COR-L47 (cell line): ENCODE data around the gene MSI2.

Experiments
- DNase-seq: peaks from one replicate; lab custom pipeline; 2025; lab: John Stamatoyannopoulos, UW

The MSI2 gene

DNA sequence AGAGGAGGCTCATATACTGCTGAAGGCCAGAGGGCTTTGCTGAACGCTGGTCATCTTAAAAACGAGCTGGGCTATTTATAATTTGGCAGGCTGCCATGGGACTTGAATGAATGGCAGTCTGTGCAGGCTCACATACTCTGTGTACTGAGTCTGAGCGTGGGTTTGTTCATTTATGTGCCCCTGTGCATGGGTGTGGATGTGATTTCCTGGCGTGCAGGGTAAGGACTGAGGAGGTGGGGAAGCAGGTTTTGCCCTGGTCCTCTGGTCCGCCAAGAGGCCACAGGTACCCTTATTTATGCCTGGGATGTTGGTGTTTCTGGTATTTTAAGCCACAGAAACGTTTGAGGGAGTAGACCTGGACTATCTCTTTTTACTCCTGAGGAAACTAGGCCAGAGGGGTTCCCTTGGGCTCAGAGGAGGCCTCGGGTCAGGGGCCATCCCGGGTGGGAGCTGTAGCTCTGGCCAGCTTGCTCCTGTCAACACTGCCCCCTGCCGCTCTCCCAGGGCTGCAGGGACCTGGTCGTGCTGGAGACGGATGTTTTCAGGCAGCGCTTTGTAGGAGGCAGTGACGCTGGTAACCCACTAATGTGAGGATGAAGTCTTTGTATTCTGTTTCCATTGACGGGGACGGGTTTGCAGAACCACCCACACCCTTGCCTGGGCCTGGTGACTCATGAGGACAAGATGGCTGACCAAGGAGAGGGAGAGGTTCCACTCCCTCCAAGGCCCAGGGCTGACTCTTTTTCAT, 184.4 kb downstream of the MSI2 start:
- peak; percentile 56 for DNase-seq

DNA sequence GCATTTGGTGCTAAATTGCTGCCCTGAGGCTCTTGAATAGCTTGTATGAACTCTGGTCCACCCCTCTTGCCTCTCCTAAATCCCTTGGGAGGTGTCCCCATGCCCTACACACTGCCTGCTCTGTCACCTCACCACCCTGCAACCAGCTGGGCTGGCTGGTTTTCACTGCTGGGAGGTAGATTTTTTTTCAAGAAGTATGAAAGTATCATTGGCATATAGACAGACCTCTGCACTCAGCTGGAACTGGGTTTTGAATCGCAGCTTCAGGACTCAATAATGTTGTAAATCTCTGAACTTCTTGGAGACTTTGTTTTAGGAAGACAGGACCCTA, 184.9 kb downstream of the MSI2 start:
- DNase-seq: no peak

DNA sequence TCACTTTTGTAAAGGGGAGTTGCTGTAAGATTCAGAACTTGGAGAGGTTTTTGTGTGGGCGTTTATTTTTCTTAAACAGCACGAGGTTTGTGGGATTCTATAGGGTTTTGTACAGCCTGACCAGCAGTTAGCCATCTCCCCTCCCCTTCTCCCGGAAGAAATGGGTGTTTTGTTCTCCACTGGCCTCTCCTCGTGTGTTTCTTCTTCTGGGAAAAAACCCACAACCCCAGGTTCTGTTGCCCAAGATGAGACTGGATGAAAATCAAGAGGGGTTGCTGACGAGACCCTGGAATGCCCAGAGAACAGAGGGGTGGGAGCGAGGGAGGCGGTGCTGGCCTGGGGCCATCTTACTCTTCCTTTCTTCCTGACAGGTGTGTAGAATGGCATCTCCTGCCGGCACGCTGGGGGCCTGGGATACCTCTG, 186.1 kb downstream of the MSI2 start:
- DNase-seq: no peak

GRCh38 chr17:57442914-57443571, 186.7 kb downstream of the MSI2 start:
- DNase-seq: no peak

DNA sequence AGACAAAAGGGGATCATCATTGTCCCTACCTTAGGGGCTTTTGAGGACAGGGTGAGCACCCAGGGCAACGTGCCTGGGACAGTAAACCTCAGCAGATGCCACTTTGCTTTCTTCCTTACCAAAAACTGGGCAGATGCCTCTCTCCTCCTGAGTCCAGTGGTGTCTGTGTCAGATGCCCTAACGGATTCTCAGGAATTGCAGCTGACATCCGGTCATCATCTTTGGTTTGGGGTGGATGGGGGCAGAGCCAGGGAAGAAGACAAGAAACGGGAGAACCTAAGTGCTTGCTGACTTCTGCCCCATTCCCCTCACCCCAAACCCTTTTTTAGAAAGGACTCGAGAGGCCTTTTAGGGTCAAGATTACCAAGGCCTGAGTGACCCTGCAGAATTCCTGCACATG, 187.5 kb downstream of the MSI2 start:
- no peak for DNase-seq

GRCh38 chr17:57444682-57445450, 188.5 kb downstream of the MSI2 start:
- DNase-seq: no peak

GRCh38 chr17:57445772-57446472, 189.6 kb downstream of the MSI2 start:
- no peak for DNase-seq

DNA sequence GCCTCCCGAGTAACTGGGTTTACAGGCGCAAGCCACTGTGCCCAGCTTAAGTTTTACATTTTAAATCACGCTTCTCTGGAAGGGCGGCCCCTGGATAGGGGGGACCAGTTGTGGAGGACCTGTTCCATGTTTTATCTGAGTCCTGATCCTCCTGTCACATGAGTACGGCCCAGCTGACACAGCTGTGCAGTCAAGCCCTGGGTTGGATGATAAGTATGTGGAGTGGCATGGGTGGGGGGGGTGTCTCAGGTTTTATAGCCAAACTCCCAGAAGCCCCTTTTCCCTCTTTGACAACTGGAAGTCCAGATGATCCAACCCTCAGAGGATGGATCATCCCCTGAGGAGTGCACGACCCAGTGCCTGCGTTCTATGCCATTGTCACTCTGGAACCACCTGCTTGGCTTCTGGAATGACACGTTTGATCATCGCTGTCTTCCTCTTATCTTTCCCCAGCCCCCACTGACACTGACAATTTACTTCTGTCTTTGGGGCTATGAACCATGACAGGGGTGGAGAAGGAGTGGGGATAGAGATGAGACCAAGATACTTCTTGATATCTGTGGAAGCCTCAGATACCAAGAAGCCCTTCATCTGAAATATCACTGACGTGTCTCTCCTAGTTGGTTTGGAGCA, 191.2 kb downstream of the MSI2 start:
- DNase-seq: no peak

DNA sequence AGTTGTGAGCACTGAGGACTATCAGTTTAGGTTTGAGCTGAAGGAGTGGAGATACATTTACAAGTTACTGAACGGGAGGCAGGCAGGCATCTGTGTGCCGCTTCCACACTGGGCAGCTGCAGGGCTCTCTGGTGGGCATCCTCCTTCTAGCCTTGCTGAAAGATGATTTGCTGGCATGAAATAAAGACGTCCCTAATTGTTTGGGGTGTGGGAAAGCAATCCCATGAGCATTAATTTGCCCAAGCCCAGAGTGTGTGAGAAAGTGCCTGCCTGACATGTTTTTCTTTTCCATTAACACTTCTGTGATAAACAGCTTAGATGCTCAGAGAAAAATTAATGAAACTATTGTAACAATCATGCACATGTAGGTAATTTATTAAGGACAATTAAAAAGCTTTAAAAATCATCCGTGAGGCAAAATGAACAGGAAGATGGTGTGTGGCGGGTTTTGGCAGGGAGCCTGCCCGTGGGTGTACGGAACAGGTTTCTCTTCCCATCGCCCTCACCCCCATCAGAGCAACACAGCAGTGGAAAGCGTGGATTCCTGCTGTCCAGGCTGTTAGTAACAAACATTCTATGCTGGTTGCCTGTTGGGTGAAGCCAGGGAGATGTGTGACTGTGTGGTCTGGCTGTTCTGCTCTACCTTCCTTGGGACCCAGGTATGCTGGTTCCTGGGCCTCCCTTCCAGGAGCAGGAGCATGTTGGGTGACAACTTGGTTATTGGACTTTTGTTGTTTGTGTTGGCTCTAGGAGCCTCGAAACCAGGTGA, 191.9 kb downstream of the MSI2 start:
- DNase-seq: peak; percentile 9

GRCh38 chr17:57448759-57449283, 192.5 kb downstream of the MSI2 start:
- no peak for DNase-seq

DNA sequence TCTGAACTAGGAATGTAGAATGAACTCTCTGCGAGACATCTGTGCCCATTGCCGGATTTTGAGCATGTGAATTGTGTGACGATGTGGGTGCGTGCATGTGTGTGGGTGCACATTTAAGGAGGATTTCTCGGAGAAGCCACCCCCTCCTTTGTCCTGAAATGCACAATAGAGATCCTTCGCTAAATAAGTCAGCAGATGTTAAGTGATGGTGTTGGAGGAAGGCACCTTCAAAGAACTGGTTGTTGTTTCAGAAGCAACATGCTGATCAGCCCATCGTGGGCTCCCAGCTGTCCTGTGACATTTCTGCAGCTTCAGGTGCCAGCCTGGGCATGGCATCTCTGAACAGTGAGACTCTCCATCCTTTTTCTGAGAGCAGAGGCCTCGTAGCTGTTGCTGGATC, 194.9 kb downstream of the MSI2 start:
- DNase-seq: no peak

GRCh38 chr17:57451643-57452042, 195.3 kb downstream of the MSI2 start:
- no peak for DNase-seq

GRCh38 chr17:57453841-57454425, 197.6 kb downstream of the MSI2 start:
- no peak for DNase-seq

- no peak for DNase-seq
Measured at GRCh38 chr17:57454729-57455062, 198.4 kb downstream of the MSI2 start.

DNA sequence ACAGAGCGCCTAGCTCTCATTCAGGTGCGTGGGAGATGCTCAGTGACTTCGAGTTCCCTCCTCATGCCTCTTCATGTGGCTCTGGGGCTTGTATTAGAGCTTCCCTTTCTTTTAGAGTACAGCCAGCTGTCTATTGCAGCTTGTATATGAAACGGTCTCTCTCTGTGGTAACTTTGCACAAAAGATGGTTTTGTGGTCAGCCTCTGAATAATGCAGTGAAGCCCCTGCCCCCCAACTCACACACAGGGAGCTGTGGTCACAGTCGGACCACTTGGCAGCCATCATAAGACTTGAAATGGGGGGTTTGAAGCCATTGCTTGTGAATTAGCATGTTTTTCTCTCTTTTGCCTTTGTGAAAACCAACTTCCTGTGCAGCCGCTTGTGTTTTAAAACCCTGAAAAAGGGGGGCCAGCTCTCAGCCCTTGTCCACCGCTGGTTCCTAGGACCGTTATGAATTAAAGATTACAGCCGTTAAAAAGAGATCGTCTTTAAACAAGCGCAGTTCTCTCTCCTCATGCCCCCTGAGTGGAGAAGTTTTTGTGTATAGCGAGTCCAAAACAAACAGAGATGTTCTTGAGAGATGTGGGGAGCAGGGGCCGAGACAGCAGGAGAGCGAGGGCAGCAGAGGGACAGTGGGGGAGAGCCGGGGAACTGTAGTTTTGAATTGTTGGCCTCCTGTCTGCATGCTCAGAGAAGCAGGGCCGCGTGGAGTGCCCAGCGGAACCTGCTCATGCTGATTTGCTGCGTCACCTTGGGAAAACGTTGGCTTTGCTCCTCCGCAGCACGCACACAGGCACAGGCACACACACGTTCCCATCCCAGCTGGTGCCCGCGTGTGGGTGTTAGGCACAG, 199.0 kb downstream of the MSI2 start:
- DNase-seq: no peak

- DNase-seq: no peak
Measured at GRCh38 chr17:57456622-57457021, 200.3 kb downstream of the MSI2 start.

GRCh38 chr17:57457188-57457587, 200.9 kb downstream of the MSI2 start:
- DNase-seq: no peak

DNA sequence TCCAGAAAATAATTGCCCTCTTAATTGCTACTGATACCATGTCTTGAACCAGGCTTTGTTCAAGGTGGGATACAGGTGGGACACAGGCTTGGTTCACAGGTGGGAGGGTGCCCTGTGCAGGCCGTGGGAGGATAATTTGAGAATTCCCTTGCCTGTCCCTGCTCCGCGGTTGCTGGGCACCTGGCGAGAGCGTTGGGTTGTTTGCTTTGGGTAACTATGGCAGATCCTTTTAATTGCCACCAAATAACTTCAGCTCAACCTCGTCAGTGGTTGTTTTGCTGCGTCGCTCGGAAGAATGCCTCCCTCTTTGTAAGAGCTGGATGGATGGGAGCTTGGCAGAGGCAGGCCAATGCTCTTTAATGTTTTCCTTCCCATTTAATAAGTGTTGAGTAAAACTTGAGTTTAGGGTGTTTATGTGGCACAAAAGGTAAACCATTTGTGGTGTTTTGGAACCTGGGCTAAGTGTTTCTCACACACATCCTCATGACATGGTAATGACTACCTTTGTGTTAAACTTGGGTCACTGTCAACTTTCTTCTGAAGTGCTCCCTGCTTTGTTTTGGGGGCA, 202.5 kb downstream of the MSI2 start:
- no peak for DNase-seq

GRCh38 chr17:57459286-57459915, 203.1 kb downstream of the MSI2 start:
- no peak for DNase-seq
